Stimulated activated CD4-positive, alpha-beta T cell treated with anti-CD3 and anti-CD28 coated beads, Interleukin-1b, Interleukin-23, amount 100 ng/mL, for 24 hours (primary cell): ENCODE data around the gene RBP3.

ENCODE experiments used
- DNase-seq, 4 experiments: peaks; one replicate each; pipeline ENCODE4 v3.0.0-alpha.2; 2020; ENCODE audit warnings: low read depth in 4 of 4, low spot score in 1 of 4

The RBP3 gene

DNA sequence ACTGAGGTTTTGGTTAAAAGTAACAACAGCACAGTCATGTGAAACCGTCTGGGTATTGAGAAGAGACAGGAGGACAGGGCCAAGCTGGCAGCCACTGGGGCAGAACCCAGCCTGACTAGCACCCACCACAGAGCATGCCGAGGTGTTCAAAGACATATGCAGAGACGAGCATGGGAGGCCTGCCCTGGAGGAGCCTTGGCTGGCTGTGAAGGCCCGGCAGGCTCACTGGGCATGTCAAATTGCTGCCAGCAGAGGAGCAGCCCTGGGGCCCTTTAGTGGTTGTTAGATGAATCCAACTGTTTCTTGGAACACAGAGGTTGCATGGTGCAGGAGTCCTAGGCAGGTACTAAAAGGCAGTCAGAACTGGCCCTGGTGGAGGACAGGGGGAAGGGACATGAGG lies 30.9 kb upstream of the RBP3 start:
- no peak for DNase-seq

- no peak for DNase-seq
Measured at GRCh38 chr10:47318706-47319105, 29.5 kb upstream of the RBP3 start.

- DNase-seq: no peak
Measured at GRCh38 chr10:47319784-47320183, 28.4 kb upstream of the RBP3 start.

GRCh38 chr10:47320812-47321211 lies 27.4 kb upstream of the RBP3 start:
- no peak for DNase-seq

- DNase-seq: no peak
Measured at GRCh38 chr10:47321521-47322195, 26.5 kb upstream of the RBP3 start.

DNA sequence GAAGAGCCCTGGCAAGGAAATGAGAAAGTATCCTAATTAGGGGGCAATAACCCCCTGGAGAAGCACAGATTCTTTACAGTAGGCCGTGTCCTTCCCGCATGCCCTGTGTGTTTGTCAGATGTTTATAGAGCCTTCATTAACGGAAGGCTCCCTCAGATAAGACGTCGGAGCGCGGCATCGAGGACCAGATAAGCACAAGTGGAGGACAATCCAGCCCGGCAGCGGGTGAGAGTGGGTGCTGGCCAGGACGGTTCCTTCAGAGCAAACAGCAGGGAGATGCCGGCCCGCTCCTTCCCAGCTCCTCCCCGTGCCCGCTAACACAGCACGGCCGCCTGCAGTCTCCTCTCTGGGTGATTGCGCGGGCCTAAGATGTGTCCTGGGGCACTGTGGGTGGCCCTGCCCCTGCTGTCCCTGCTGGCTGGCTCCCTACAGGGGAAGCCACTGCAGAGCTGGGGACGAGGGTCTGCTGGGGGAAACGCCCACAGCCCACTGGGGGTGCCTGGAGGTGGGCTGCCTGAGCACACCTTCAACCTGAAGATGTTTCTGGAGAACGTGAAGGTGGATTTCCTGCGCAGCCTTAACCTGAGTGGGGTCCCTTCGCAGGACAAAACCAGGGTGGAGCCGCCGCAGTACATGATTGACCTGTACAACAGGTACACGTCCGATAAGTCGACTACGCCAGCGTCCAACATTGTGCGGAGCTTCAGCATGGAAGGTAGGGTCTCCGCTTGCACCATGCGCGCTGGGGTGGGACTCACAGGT lies 25.7 kb upstream of the RBP3 start, which contains the start of gene GDF2:
Gene GDF2 (plus strand): TSS at position 155 of the 762 bp plus-strand sequence. CDS start 215 bp downstream, at position 370.
- DNase-seq: no peak

DNA sequence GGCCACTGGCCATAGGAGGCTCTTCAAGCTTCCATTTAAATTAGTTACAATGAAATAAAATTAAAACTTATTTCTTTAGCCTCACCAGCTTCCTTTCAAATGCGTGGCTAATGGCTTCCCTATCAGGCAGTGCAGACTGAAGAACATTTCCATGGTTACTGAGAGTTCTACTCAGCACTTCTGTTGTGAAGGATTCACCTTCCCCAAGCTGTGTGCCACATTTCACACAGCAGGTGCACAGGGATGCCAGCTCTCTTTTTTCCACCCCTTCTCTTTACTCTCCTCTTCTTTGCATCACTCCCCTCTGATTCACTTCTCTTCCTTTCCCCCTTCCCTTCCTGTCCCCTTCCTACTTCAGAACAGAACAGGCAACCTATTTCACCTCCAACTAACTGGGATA lies 25.1 kb upstream of the RBP3 start:
- no peak for DNase-seq

GRCh38 chr10:47323636-47324296 lies 24.4 kb upstream of the RBP3 start:
- no peak for DNase-seq

- no peak for DNase-seq
Measured at GRCh38 chr10:47325303-47326291, 22.6 kb upstream of the RBP3 start.

- no peak for DNase-seq
Measured at GRCh38 chr10:47326306-47326926, 21.7 kb upstream of the RBP3 start.

DNA sequence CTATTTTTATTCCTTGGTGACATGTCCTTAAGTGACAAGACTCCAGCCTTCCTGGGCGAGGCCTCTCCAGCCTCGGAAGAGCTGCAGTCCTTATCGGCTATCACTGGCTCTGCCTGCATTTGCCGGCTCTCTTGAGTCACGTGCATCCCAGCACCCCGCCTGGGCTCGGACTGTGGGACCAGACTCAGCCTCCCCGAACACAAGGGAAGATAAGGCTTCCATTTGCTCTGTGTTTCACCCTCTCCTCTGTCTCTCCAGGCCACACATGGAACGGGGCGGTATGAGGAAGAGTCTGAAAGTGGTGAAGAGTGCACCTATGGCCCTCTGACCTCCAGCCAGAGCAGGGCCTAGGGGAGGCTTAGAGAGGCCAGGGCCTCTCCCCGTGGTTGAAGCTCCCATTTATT lies 21.2 kb upstream of the RBP3 start:
- DNase-seq: no peak

DNA sequence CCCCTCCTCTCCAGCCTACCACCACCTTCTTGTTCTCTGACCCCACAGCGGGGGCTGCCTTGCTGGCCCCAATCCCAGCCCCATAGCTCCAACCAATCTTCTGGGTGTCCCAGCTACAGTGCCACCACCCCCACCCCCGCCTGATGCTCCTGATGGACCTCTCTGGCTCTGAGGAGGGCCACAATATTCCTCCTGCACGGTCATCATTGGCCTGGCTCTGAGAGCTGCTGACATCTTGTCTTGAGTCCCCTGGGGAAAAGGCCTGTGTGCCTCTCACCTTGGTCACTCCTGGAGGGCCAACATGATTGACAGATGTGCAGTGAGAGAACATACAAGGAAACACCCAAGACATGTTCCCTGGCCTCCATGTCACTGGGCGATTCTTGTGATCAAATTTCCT lies 18.3 kb upstream of the RBP3 start:
- no peak for DNase-seq

DNA sequence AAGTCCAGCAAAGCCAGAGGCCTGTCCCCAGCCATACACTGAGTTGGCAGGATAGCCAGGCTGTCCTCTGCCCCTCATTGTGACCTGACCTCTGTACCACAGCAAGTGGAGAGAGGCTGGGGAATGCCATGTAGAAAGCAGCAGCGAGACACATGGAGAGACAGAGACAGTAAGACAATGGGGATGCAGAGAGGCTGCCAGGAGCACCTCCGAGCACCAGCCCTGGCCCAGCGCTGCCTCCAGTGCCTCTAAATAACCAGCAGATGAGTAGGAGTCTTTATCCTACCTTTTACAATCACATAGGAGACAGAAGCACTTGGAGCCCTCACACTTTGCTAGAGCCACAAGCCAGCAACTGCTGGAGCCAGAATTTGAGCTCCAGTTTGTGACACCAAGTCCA lies 17.8 kb upstream of the RBP3 start:
- no peak for DNase-seq

GRCh38 chr10:47330804-47331203 lies 17.4 kb upstream of the RBP3 start:
- DNase-seq: no peak

- no peak for DNase-seq
Measured at GRCh38 chr10:47331491-47331890, 16.7 kb upstream of the RBP3 start.

GRCh38 chr10:47331954-47332353 lies 16.2 kb upstream of the RBP3 start:
- DNase-seq: no peak

DNA sequence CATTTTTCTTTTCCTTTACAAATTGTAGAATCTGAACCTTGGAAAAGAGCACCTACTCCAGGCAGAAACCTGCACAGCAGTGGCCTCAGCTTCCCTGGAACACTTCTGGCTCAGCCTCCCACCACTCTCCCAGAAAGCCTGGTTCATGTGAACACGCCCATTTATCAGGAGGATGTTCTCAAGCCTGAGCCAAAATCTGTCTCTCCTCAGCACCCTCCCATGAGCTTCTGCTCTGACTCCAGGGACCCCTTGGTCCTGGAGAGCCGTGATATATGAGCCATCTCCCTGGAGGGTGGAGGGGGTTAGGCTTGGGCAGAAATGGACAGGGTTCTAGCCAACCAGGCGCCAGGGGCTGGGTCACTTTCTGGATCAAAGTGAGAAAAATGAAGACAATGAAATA lies 15.8 kb upstream of the RBP3 start:
- no peak for DNase-seq

DNA sequence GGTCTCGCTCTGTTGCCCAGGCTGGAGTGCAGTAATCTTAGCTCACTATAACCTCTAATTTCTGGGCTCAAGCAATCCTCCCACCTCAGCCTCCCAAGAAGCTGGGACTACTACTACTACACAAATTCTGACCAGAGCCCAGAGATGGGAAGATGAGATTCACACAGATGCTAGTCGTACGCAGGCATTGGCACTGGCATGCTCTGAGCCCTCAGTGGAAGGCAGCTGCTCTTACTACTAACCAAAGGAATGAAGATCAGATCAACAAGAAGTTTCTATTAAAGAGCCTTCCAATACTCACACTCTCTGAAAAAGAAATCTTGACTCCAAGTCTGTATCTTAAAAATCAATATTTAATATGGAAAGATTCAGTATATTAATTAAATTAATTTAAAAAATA lies 15.2 kb upstream of the RBP3 start:
- DNase-seq: no peak

- DNase-seq: no peak
Measured at GRCh38 chr10:47333532-47333931, 14.6 kb upstream of the RBP3 start.

- DNase-seq: no peak
Measured at GRCh38 chr10:47334466-47335295, 13.5 kb upstream of the RBP3 start.
